Caco-2 (cell line): ENCODE data around the gene USP6. TPM values are rescaled to one million over a fixed set of nuclear protein-coding genes. Genes with fewer than 3 reads are reported as not detected.

Source experiments
- BruUV-seq: library from RNA; stranded (reverse); fragments of 400-500 nt; replicated peaks from 2 replicates; lab custom pipeline; 2021; lab: Mats Ljungman, UMichigan
- CTCF ChIA-PET: fragments of 300-600 bp; sonication (Branson Sonifier 250); formaldehyde crosslinking; loops from one replicate; lab custom pipeline; 2022; ENCODE audit warnings: antibody characterized with exemption; lab: Charles Lee
- POLR2A ChIA-PET: fragments of 300-600 bp; sonication (Branson Sonifier 250); formaldehyde crosslinking; loops from one replicate; lab custom pipeline; 2022; ENCODE audit warnings: antibody characterized with exemption; lab: Charles Lee
- DNase-seq, 2 experiments: peaks; one replicate each; pipeline versions ENCODE4 v3.0.0 to v3.0.0-alpha.2; 2020 to 2022
- H3K27me3 ChIP-seq: replicated peaks from 2 replicates; pipeline ENCODE4 v1.6.0; 2011; ENCODE audit warnings: low read length; ENCODE audit not compliant: control insufficient read depth, insufficient read depth
- H3K36me3 ChIP-seq: 2 replicates; pipeline ENCODE4 v1.5.1; 2011; ENCODE audit warnings: low read length; ENCODE audit not compliant: control insufficient read depth, insufficient read depth
- H3K4me1 ChIP-seq: fragments of 250-450 bp; sonication (Bioruptor Pico); 2 replicates; pipeline ENCODE4 v1.5.1; 2020; ENCODE audit warnings: mild to moderate bottlenecking
- H3K4me3 ChIP-seq: 2 replicates; pipeline ENCODE4 v1.5.1; 2011; ENCODE audit warnings: low read depth, mild to moderate bottlenecking, control low read depth, low read length
- H3K9me3 ChIP-seq: fragments of 250-450 bp; sonication (Bioruptor Pico); 2 replicates; pipeline ENCODE4 v1.5.1; 2020; ENCODE audit warnings: mild to moderate bottlenecking, moderate library complexity
- H3K27ac Mint-ChIP-seq: one replicate; pipeline ENCODE4 v1.8.0; 2022; ENCODE audit warnings: mixed read lengths; ENCODE audit not compliant: unreplicated experiment
- H3K27me3 Mint-ChIP-seq: one replicate; pipeline ENCODE4 v1.8.0; 2022; ENCODE audit warnings: mixed read lengths; ENCODE audit not compliant: insufficient read depth, unreplicated experiment
- H3K36me3 Mint-ChIP-seq: one replicate; pipeline ENCODE4 v1.8.0; 2022; ENCODE audit warnings: mild to moderate bottlenecking, mixed read lengths; ENCODE audit not compliant: insufficient read depth, unreplicated experiment
- H3K4me1 Mint-ChIP-seq: one replicate; pipeline ENCODE4 v1.8.0; 2022; ENCODE audit warnings: low read depth, mixed read lengths; ENCODE audit not compliant: unreplicated experiment
- H3K4me3 Mint-ChIP-seq: one replicate; pipeline ENCODE4 v1.8.0; 2022; ENCODE audit warnings: mild to moderate bottlenecking, moderate library complexity, mixed read lengths; ENCODE audit not compliant: unreplicated experiment
- H3K9me3 Mint-ChIP-seq: one replicate; pipeline ENCODE4 v1.8.0; 2022; ENCODE audit warnings: mixed read lengths; ENCODE audit not compliant: unreplicated experiment
- CTCF ChIP-seq, 2 experiments: fragments of 200-600 bp in 1 of 2; IDR thresholded peaks; 1 replicate in 1 of 2; 2 replicates in 1 of 2; pipeline versions ENCODE4 v1.5.1 to v1.8.0; 2011 to 2022; ENCODE audit warnings: antibody characterized with exemption in 1 of 2, control low read depth in 1 of 2, inconsistent platforms in 1 of 2, low read depth in 1 of 2, low read length in 1 of 2, mild to moderate bottlenecking in 1 of 2, moderate library complexity in 1 of 2; ENCODE audit not compliant: insufficient read depth in 1 of 2, severe bottlenecking in 1 of 2, unreplicated experiment in 1 of 2
- intact Hi-C: fragments of 100-400 bp; cut with micrococcal nuclease; formaldehyde crosslinking; loops from one replicate; pipeline ENCODE4 v1.10.0; 2022; ENCODE audit not compliant: unreplicated experiment
- total RNA-seq: library from RNA; stranded (reverse); gene quantifications from 2 replicates; pipeline ENCODE4 v1.2.3, GENCODE V29; 2022

USP6 gene
- total RNA-seq, 1 experiment from 2014 or later: 0.16 TPM

GRCh38 chr17:5209396-5209795 is 93.6 kb downstream of the USP6 start:
- no peak overlapping the region for H3K27ac Mint-ChIP-seq
- no peaks in the 10 kb centered on the region for H3K4me1 Mint-ChIP-seq
- H3K4me1 ChIP-seq: no peaks in the 10 kb centered on the region
- no peaks in the 10 kb centered on the region for H3K27me3 ChIP-seq
- no peak overlapping the region for H3K4me3 Mint-ChIP-seq
- H3K9me3 Mint-ChIP-seq: no peaks in the 10 kb centered on the region
- no peaks in the 10 kb centered on the region for H3K27me3 Mint-ChIP-seq
- H3K36me3 Mint-ChIP-seq: no peaks in the 10 kb centered on the region
- no peak for DNase-seq
- no TSS peak for BruUV-seq
- no peak overlapping the region for H3K4me3 ChIP-seq
- TF ChIP-seq CTCF (IDR thresholded peaks at IDR 0.05; ENCODE audit: insufficient read depth in 1 of 2, low read depth in 1 of 2, low read length in 1 of 2, severe bottlenecking in 1 of 2, unreplicated experiment in 1 of 2): no peak
- H3K36me3 ChIP-seq: no peaks in the 10 kb centered on the region
- no peaks in the 10 kb centered on the region for H3K9me3 ChIP-seq
- intact Hi-C loops: no loop called here
- ChIA-PET POLR2A (no interaction called here), CTCF (no interaction called here)

- TF ChIP-seq CTCF (IDR thresholded peaks at IDR 0.05; ENCODE audit: insufficient read depth in 1 of 2, low read depth in 1 of 2, low read length in 1 of 2, severe bottlenecking in 1 of 2, unreplicated experiment in 1 of 2): no peak
- H3K27ac Mint-ChIP-seq: no peak overlapping the region
- no peaks in the 10 kb centered on the region for H3K27me3 ChIP-seq
- no peak overlapping the region for H3K4me3 ChIP-seq
- DNase-seq: no peak
- ChIA-PET CTCF (no interaction called here), POLR2A (no interaction called here)
- no peaks in the 10 kb centered on the region for H3K9me3 ChIP-seq
- BruUV-seq: no TSS peak
- H3K36me3 ChIP-seq: no peaks in the 10 kb centered on the region
- no peaks in the 10 kb centered on the region for H3K9me3 Mint-ChIP-seq
- intact Hi-C loops: no loop called here
- no peaks in the 10 kb centered on the region for H3K4me1 Mint-ChIP-seq
- H3K36me3 Mint-ChIP-seq: no peaks in the 10 kb centered on the region
- H3K4me3 Mint-ChIP-seq: no peak overlapping the region
- H3K27me3 Mint-ChIP-seq: no peaks in the 10 kb centered on the region
- H3K4me1 ChIP-seq: no peaks in the 10 kb centered on the region
These were observed 94.3 kb downstream of the USP6 start for GRCh38 chr17:5210091-5210490.

- CTCF ChIA-PET: no interaction called here
- Histone ChIP-seq H3K9me3 (no peaks in the 10 kb centered on the region), H3K4me3 (no peak overlapping the region), H3K27me3 (no peaks in the 10 kb centered on the region), H3K36me3 (no peaks in the 10 kb centered on the region), H3K4me1 (no peaks in the 10 kb centered on the region)
- POLR2A ChIA-PET: no interaction called here
- H3K36me3 Mint-ChIP-seq: no peaks in the 10 kb centered on the region
- no peak overlapping the region for H3K4me3 Mint-ChIP-seq
- TF ChIP-seq CTCF (IDR thresholded peaks at IDR 0.05; ENCODE audit: insufficient read depth in 1 of 2, low read depth in 1 of 2, low read length in 1 of 2, severe bottlenecking in 1 of 2, unreplicated experiment in 1 of 2): no peak
- no peaks in the 10 kb centered on the region for H3K9me3 Mint-ChIP-seq
- H3K4me1 Mint-ChIP-seq: no peaks in the 10 kb centered on the region
- no TSS peak for BruUV-seq
- no peak for DNase-seq
- no peak overlapping the region for H3K27ac Mint-ChIP-seq
- no peaks in the 10 kb centered on the region for H3K27me3 Mint-ChIP-seq
- intact Hi-C loops: no loop called here
These were observed 94.9 kb downstream of the USP6 start for GRCh38 chr17:5210614-5211252.
